HG02938 (cell line): ENCODE measurements around the gene CMTM4.
A peak's percentile ranks its signal among the peaks of the same experiment; 100 is the strongest.
"Not testable (repeated sequence)": the region's sequence is repeated elsewhere in the genome, so short reads cannot be mapped to it uniquely, and the experiment has no call there.

Experiments used
- ATAC-seq: cut with Tn5 transposase; IDR thresholded peaks from one replicate; pipeline ENCODE4 v1.9.1; 2021; ENCODE audit warnings: mild to moderate bottlenecking, moderate library complexity; ENCODE audit not compliant: unreplicated experiment

Gene CMTM4

GRCh38 chr16:66649167-66649566 lies 47.4 kb downstream of the CMTM4 start:
- no peak for ATAC-seq

- ATAC-seq: no peak
Measured at GRCh38 chr16:66647866-66648265, 48.7 kb downstream of the CMTM4 start.

- ATAC-seq: no peak
Measured at GRCh38 chr16:66641387-66641786, 55.2 kb downstream of the CMTM4 start.

GRCh38 chr16:66640724-66641314 lies 55.7 kb downstream of the CMTM4 start:
- ATAC-seq: no peak

GRCh38 chr16:66639091-66639885 lies 57.3 kb downstream of the CMTM4 start:
- no peak for ATAC-seq

- ATAC-seq: no peak
Measured at GRCh38 chr16:66637806-66638205, 58.7 kb downstream of the CMTM4 start.

- ATAC-seq: no peak
Measured at GRCh38 chr16:66636199-66636598, 60.3 kb downstream of the CMTM4 start.

- no peak for ATAC-seq
Measured at GRCh38 chr16:66635406-66635805, 61.1 kb downstream of the CMTM4 start.

GRCh38 chr16:66634527-66635196 lies 61.9 kb downstream of the CMTM4 start:
- ATAC-seq: no peak

- not testable (repeated sequence) for ATAC-seq
Measured at GRCh38 chr16:66631558-66631957, 65.0 kb downstream of the CMTM4 start.

GRCh38 chr16:66630561-66631260 lies 65.8 kb downstream of the CMTM4 start:
- ATAC-seq: not testable (repeated sequence)

GRCh38 chr16:66629856-66630255 lies 66.7 kb downstream of the CMTM4 start:
- ATAC-seq: no peak

- not testable (repeated sequence) for ATAC-seq
Measured at GRCh38 chr16:66627611-66628378, 68.7 kb downstream of the CMTM4 start.

- ATAC-seq: no peak
Measured at GRCh38 chr16:66623755-66624154, 72.8 kb downstream of the CMTM4 start.

- ATAC-seq: no peak
Measured at GRCh38 chr16:66622863-66623262, 73.7 kb downstream of the CMTM4 start.

GRCh38 chr16:66621973-66622372 lies 74.6 kb downstream of the CMTM4 start:
- ATAC-seq: no peak

- ATAC-seq: no peak
Measured at GRCh38 chr16:66620429-66620795, 76.1 kb downstream of the CMTM4 start.

GRCh38 chr16:66619534-66620428 lies 76.8 kb downstream of the CMTM4 start:
- peak; percentile 44 for ATAC-seq

- ATAC-seq: no peak
Measured at GRCh38 chr16:66618588-66619375, 77.8 kb downstream of the CMTM4 start.
